Measurements from ENCODE around the gene KDM4B. TPM values are rescaled to one million over a fixed set of nuclear protein-coding genes. Genes with fewer than 3 reads are reported as not detected.

KDM4B gene
- total and polyA plus RNA-seq, 10 of the 15 experiments (the other 5 are each of a cell fraction or from before 2014, with no cell fraction given) = 0.47 to 49.6 (median 16.2) TPM

DNA sequence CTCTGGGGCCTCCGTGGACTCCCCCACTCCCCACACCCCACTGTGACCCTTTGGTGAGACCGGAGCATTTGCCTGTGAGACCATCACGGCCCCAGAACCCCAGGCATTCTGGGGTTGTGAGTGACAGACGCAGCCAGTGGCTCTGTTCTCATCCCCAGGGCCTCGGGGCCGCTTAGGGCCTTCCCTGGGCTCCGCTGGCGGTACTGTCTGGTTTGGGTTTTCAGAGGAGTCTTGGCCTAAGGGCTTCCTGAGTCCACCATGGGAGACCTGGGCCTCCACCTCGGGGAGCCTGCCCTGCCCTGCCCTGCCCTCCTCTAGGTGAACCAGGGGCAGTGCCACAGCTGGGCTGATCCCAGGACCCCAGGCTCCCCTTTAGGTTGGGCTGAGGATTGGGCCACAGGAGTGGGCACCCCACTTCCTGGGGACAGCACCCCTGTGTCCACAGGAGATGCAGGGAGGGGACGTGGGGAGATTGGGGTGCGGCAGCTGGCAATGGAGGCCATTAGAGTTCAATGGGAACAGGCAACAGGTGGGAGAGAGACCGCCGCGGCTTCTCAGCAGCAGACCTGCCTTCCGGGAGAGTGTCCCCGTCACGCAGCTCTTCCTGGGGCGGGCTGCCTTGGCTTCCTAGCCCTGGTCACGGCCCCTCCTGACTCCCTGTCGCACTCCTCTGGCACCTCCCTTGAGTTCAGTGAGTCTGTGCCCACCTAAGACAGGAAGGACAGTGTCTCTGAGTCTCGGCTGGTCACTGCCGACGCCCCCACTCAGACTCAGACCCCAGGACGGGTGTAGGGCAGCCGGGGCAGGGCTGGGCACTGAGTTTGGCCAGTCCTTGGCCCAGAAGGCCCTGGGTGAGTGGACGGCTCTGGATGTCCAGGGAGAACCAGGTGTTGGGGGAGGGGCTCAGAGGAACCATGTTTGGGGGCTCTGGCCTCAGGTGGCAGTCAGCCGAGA, 164.1 kb downstream of the KDM4B start:
- peaks cover 31% of the 10 kb centered on the region for H3K79me2 ChIP-seq (ENCODE audit: control insufficient read depth, insufficient read depth, low read length)
- H2AFZ ChIP-seq (ENCODE audit: control insufficient read depth, low read depth, low read length) = no peak overlapping the region
- no peaks in the 10 kb centered on the region for H3K27me3 ChIP-seq (replicated peaks in 1 of 2; ENCODE audit: control insufficient read depth in 2 of 2, insufficient read depth in 2 of 2, low read length in 1 of 2)
- CTCF ChIA-PET = no interaction called here
- BruUV-seq (replicated peaks) = no TSS peak
- H3K4me2 ChIP-seq (ENCODE audit: control insufficient read depth, insufficient read depth) = peak overlapping the region; percentile 83
- no peaks in the 10 kb centered on the region for H4K20me1 ChIP-seq (ENCODE audit: control insufficient read depth, insufficient read depth)
- DNase-seq (ENCODE audit: low read depth, low spot score) (no peak), ATAC-seq (no peak), FAIRE-seq (no peak)
- in situ Hi-C loops (cut with MboI) (no loop called here), intact Hi-C loops (cut with micrococcal nuclease; ENCODE audit: unreplicated experiment) (no loop called here)
- H3K4me3 ChIP-seq = peak overlapping the region; percentile 92
- H3K9me3 ChIP-seq (replicated peaks; ENCODE audit: control insufficient read depth, insufficient read depth, low read length) = no peaks in the 10 kb centered on the region
- H3K4me1 ChIP-seq (ENCODE audit: control insufficient read depth, insufficient read depth, low read length) = peaks cover 41% of the 10 kb centered on the region
- TF ChIP-seq CHD1 (IDR thresholded peaks at IDR 0.05; ENCODE audit: low read depth, low read length) (no peak), ZZZ3 (IDR thresholded peaks at IDR 0.05; ENCODE audit: control insufficient read depth, insufficient read length, low read depth) (no peak), SRF (IDR thresholded peaks at IDR 0.05; ENCODE audit: low read depth in 2 of 2, low read length in 2 of 2) (no peak), HDAC6 (IDR thresholded peaks at IDR 0.05; ENCODE audit: unreplicated experiment) (no peak), POLR2A (IDR thresholded peaks at IDR 0.05; ENCODE audit: low read depth, low read length) (0 out of 2 replicates have a peak, but pooled peaks have one; percentile 35)
- POLR2A ChIA-PET = no interaction called here
- 96% methylated on average over 27 of the region's 27 CpGs for WGBS (ENCODE audit: insufficient coverage, insufficient replicate concordance, low lambda C conversion rate, missing lambda C conversion rate)
- peaks cover 12 to 17% of the 10 kb centered on the region in 2 experiments for H3K36me3 ChIP-seq (ENCODE audit: control insufficient read depth in 2 of 2, insufficient read depth in 2 of 2, low read length in 1 of 2)
- no peak overlapping the region; the same call in 1 of the 2 replicates for H3K9ac ChIP-seq (ENCODE audit: control insufficient read depth, insufficient read depth, low read length)
- H3K27ac ChIP-seq (ENCODE audit: control insufficient read depth, insufficient read depth) = peak overlapping the region; percentile 100
- SMC1A ChIA-PET (ENCODE audit: uncharacterized antibody, unreplicated experiment) = interaction anchor here (0.6 kb wide), 1 partner anchor 1866 kb away, joined by 3 read pairs; no protein-coding TSS in a partner anchor
- RAD21 ChIA-PET (ENCODE audit: unreplicated experiment) = interaction anchor here (0.6 kb wide), 1 partner anchor 20 kb away, joined by 3 read pairs; no protein-coding TSS in a partner anchor

DNA sequence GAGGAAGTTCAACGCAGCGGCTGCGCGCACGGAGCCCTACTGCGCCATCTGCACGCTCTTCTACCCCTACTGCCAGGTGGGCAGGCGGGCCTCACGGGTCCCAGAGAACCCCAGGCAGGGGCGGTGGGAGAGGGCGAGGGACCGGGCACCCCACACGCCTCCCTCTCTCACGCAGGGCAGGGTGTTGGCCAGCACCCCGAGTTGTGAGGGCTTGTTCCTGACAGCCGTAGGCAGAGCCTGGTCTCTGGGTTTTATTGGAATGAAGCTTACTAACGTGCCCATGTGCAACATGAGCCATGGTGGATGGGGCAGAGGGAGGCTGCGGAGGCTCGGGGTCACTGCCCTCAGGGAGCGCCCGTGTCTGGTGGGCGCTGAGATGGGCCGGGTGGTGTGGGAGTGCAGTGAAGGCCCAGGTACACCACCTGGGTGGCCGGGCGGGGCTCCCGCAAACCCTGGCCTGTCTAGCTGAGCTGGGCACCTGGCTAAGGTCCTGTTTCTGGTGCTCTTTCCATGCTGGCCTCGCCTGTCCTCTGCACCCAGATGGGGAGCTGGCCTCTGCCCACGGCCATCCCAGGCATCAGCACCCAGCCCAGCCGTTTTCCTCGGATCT, 165.2 kb downstream of the KDM4B start:
- Histone ChIP-seq H3K9me3 (replicated peaks; ENCODE audit: control insufficient read depth, insufficient read depth, low read length) (no peaks in the 10 kb centered on the region), H3K4me3 (no peak overlapping the region), H3K27ac (ENCODE audit: control insufficient read depth, insufficient read depth) (no peak overlapping the region), H4K20me1 (ENCODE audit: control insufficient read depth, insufficient read depth) (no peaks in the 10 kb centered on the region), H2AFZ (ENCODE audit: control insufficient read depth, low read depth, low read length) (no peak overlapping the region), H3K27me3 (replicated peaks in 1 of 2; ENCODE audit: control insufficient read depth in 2 of 2, insufficient read depth in 2 of 2, low read length in 1 of 2) (no peaks in the 10 kb centered on the region), H3K4me2 (ENCODE audit: control insufficient read depth, insufficient read depth) (peak overlapping the region; percentile 3; the same call in 1 of the 2 replicates), H3K36me3 (ENCODE audit: control insufficient read depth in 2 of 2, insufficient read depth in 2 of 2, low read length in 1 of 2) (peaks cover 17 to 19% of the 10 kb centered on the region in 2 experiments), H3K79me2 (ENCODE audit: control insufficient read depth, insufficient read depth, low read length) (peaks cover 32% of the 10 kb centered on the region), H3K9ac (ENCODE audit: control insufficient read depth, insufficient read depth, low read length) (no peak overlapping the region; the same call in 1 of the 2 replicates), H3K4me1 (ENCODE audit: control insufficient read depth, insufficient read depth, low read length) (peaks cover 42% of the 10 kb centered on the region)
- in situ Hi-C loops (cut with MboI) (no loop called here), intact Hi-C loops (cut with micrococcal nuclease; ENCODE audit: unreplicated experiment) (no loop called here)
- no TSS peak for BruUV-seq (replicated peaks)
- DNase-seq (ENCODE audit: low read depth, low spot score) (no peak), ATAC-seq (no peak), FAIRE-seq (no peak)
- ChIA-PET RAD21 (ENCODE audit: unreplicated experiment) (no interaction called here), CTCF (interaction anchor here (0.6 kb wide), 1 partner anchor 206 kb away, joined by 3 read pairs; no protein-coding TSS in a partner anchor), SMC1A (ENCODE audit: uncharacterized antibody, unreplicated experiment) (no interaction called here), POLR2A (no interaction called here)
- peak; percentile 19; the same call in 1 of the 2 replicates for TF ChIP-seq POLR2A (IDR thresholded peaks at IDR 0.05; ENCODE audit: low read depth, low read length)
- no peak for TF ChIP-seq DPF2 (IDR thresholded peaks at IDR 0.05)
- no peak for TF ChIP-seq ZNF622 (IDR thresholded peaks at IDR 0.05)
- no peak for TF ChIP-seq EP300 (IDR thresholded peaks at IDR 0.05; ENCODE audit: borderline replicate concordance in 1 of 2, control insufficient read depth in 1 of 2, low read depth in 2 of 2, low read length in 2 of 2)
- no peak for TF ChIP-seq EGR1 (IDR thresholded peaks at IDR 0.05; ENCODE audit: borderline replicate concordance in 1 of 2, low read depth in 2 of 2, low read length in 2 of 2)
- 95% methylated on average over 29 of the region's 30 CpGs for WGBS (ENCODE audit: insufficient coverage, insufficient replicate concordance, low lambda C conversion rate, missing lambda C conversion rate)

Data from GM12878 (cell line).